ENCODE data around the gene TSPEAR. TPM values are rescaled to one million over a fixed set of nuclear protein-coding genes. Genes with fewer than 3 reads are reported as not detected.

TSPEAR gene
- total and polyA plus RNA-seq, 9 of the 15 experiments (the other 6 are each of a cell fraction or from before 2014, with no cell fraction given) = not detected

- peak; percentile 97 for TF ChIP-seq BHLHE40 (IDR thresholded peaks at IDR 0.05; ENCODE audit: low read length)
- no peak for TF ChIP-seq PBX2 (CRISPR knock-in tag; IDR thresholded peaks at IDR 0.05; ENCODE audit: low read depth)
- TF ChIP-seq PBX2 (tag; conservative IDR thresholded peaks at IDR 0.05; ENCODE audit: low read depth) = peak; percentile 68
- peak; percentile 77 for TF ChIP-seq GABPA (tag; conservative IDR thresholded peaks at IDR 0.05; ENCODE audit: low read depth)
- peak; percentile 100 for TF ChIP-seq RAD51 (IDR thresholded peaks at IDR 0.05; ENCODE audit: borderline replicate concordance, low read depth)
- TF ChIP-seq EWSR1 (IDR thresholded peaks at IDR 0.05; ENCODE audit: borderline replicate concordance, low read depth, partially characterized antibody) = no peak
- TF ChIP-seq CBFA2T2 (conservative IDR thresholded peaks at IDR 0.05) = peak; percentile 97
- TF ChIP-seq OTX1 (CRISPR knock-in tag; IDR thresholded peaks at IDR 0.05) = 0 out of 2 replicates have a peak, but pooled peaks have one; percentile 70
- TF ChIP-seq CBX3 (IDR thresholded peaks at IDR 0.05; ENCODE audit: borderline replicate concordance in 1 of 2, low read length in 2 of 2) = peak in 1 of 2 experiments; percentile 71; a peak in 1 of 3 replicates
- peak; percentile 89 to 90 for TF ChIP-seq MNT (conservative IDR thresholded peaks at IDR 0.05)
- 0 out of 2 replicates have a peak, but pooled peaks have one; percentile 58 for TF ChIP-seq RFX7 (CRISPR knock-in tag; IDR thresholded peaks at IDR 0.05)
- TF ChIP-seq ZNF766 (CRISPR knock-in tag; conservative IDR thresholded peaks at IDR 0.05) = peak; percentile 68
- TF ChIP-seq NEUROD1 (IDR thresholded peaks at IDR 0.05; ENCODE audit: borderline replicate concordance, low read depth, low read length, partially characterized antibody) = peak; percentile 71
- TF ChIP-seq CHAMP1 (IDR thresholded peaks at IDR 0.05) = no peak
- TF ChIP-seq NR1H2 (CRISPR knock-in tag; IDR thresholded peaks at IDR 0.05) = no peak
- TF ChIP-seq CREM (IDR thresholded peaks at IDR 0.05; ENCODE audit: low read depth) = peak; percentile 71
- peak; percentile 100 for TF ChIP-seq TOE1 (IDR thresholded peaks at IDR 0.05; ENCODE audit: borderline replicate concordance)
- no peak for TF ChIP-seq TOE1 (CRISPR knock-in tag; IDR thresholded peaks at IDR 0.05; ENCODE audit: borderline replicate concordance, low read depth)
- peak; percentile 68 for TF ChIP-seq RBFOX2 (IDR thresholded peaks at IDR 0.05; ENCODE audit: low read depth, low read length)
- no peak for TF ChIP-seq DMBX1 (CRISPR knock-in tag; IDR thresholded peaks at IDR 0.05; ENCODE audit: borderline replicate concordance)
- no peak for TF ChIP-seq NR2C2 (CRISPR knock-in tag; IDR thresholded peaks at IDR 0.05)
- TF ChIP-seq NR2C2 (tag; IDR thresholded peaks at IDR 0.05) = peak; percentile 91
Measured at GRCh38 chr21:44517175-44517899, 194.0 kb downstream of the TSPEAR start (continued).
